ENCODE data around the gene MED25. TPM values are rescaled to one million over a fixed set of nuclear protein-coding genes. Genes with fewer than 3 reads are reported as not detected.

MED25 gene
- total and polyA plus RNA-seq, 9 of the 15 experiments (the other 6 are each of a cell fraction or from before 2014, with no cell fraction given): 4.1 to 93.9 (median 19.3) TPM

DNA sequence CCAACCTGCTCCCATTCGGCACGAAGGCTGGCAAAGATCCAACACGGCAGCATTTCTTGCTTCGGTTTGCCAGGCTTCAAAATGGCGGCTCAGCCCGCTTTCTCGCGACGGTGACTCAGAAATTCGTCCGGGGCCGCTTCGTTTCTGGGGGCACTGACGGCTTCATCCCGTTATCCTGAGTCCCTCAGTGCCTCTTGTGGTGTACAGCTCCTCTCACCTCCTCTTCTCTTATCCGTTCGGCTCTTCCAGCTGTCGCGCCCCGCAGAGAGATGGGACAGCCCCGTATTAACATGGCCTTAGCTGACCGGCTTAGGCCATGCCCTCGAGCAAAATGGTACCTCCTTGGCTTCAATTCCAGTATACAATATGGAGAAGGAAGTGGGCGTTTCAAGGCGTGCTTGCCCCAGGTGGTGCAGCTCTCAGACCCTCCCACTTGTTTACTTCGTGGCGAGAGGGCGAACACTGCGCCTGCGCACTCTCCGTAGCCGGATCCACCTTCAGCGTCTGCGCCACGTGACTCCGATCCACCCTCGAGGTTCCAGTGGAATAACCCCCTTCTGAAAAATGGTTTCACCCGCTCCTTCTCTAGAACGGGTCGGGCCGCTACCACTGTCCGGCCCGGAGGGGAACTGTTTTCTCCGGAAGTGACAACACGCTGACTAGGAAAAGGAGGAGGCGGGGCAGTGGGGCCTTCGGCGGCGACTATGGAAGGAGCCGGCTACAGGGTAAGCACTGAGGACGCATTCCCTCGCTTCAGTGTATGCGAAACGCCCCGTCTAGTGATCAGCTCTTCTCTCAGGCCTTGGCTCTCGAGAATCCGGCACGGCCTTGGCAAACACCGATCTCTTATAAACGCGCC lies 59.2 kb downstream of the MED25 start, which contains the start of the genes AKT1S1 and TBC1D17 (continued):
- TF ChIP-seq, protein P1, sequence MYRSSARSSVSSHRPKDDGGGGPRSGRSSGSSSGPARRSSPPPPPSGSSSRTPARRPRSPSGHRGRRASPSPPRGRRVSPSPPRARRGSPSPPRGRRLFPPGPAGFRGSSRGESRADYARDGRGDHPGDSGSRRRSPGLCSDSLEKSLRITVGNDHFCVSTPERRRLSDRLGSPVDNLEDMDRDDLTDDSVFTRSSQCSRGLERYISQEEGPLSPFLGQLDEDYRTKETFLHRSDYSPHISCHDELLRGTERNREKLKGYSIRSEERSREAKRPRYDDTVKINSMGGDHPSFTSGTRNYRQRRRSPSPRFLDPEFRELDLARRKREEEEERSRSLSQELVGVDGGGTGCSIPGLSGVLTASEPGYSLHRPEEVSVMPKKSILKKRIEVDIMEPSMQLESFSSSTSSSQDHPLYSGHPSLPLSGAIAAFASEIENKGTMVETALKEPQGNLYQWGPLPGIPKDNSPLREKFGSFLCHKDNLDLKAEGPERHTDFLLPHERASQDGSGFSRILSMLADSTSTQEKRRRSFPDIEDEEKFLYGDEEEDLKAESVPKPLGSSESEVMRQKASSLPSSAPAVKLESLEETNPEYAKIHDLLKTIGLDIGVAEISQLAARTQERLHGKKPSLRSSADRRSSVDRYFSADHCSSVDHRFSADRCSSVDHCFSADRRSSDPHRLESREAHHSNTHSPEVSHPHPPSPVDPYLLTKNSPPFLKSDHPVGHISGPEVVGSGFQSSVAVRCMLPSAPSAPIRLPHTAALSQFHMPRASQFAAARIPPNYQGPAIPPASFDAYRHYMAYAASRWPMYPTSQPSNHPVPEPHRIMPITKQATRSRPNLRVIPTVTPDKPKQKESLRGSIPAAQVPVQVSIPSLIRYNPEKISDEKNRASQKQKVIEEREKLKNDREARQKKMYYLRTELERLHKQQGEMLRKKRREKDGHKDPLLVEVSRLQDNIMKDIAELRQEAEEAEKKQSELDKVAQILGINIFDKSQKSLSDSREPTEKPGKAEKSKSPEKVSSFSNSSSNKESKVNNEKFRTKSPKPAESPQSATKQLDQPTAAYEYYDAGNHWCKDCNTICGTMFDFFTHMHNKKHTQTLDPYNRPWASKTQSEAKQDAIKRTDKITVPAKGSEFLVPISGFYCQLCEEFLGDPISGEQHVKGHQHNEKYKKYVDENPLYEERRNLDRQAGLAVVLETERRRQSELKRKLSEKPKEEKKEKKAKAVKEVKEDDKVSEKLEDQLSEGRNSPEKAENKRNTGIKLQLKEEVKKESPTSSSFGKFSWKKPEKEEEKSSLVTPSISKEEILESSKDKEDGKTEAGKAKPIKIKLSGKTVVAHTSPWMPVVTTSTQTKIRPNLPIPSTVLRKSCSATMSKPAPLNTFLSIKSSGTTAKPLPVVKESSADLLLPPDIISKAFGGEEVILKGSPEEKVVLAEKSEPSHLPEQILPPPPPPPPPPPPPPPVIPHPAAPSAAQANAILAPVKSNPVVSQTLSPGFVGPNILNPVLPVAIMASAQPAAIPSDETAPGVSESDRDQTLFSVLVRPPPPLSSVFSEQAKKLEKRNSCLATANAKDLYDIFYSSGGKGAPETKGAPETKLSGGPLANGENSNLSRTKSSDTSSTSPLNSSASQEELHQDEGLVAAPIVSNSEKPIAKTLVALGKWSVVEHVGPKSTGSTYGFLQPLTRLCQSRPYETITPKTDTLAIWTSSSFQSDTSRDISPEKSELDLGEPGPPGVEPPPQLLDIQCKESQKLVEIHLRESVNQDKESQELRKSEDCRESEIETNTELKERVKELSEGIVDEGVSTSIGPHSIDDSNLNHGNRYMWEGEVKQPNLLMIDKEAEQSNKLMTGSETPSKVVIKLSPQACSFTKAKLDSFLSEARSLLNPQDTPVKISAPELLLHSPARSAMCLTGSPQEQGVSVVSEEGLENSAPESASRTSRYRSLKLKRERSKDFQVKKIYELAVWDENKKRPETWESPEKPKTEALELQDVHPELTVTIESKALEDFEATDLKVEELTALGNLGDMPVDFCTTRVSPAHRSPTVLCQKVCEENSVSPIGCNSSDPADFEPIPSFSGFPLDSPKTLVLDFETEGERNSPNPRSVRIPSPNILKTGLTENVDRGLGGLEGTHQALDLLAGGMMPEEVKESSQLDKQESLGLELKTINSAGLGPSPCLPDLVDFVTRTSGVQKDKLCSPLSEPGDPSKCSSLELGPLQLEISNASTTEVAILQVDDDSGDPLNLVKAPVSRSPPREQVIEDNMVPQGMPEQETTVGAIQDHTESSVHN (IDR thresholded peaks at IDR 0.05; ENCODE audit: borderline replicate concordance in 1 of 2, low read depth in 1 of 2): no peak
- TF ChIP-seq, protein P2, sequence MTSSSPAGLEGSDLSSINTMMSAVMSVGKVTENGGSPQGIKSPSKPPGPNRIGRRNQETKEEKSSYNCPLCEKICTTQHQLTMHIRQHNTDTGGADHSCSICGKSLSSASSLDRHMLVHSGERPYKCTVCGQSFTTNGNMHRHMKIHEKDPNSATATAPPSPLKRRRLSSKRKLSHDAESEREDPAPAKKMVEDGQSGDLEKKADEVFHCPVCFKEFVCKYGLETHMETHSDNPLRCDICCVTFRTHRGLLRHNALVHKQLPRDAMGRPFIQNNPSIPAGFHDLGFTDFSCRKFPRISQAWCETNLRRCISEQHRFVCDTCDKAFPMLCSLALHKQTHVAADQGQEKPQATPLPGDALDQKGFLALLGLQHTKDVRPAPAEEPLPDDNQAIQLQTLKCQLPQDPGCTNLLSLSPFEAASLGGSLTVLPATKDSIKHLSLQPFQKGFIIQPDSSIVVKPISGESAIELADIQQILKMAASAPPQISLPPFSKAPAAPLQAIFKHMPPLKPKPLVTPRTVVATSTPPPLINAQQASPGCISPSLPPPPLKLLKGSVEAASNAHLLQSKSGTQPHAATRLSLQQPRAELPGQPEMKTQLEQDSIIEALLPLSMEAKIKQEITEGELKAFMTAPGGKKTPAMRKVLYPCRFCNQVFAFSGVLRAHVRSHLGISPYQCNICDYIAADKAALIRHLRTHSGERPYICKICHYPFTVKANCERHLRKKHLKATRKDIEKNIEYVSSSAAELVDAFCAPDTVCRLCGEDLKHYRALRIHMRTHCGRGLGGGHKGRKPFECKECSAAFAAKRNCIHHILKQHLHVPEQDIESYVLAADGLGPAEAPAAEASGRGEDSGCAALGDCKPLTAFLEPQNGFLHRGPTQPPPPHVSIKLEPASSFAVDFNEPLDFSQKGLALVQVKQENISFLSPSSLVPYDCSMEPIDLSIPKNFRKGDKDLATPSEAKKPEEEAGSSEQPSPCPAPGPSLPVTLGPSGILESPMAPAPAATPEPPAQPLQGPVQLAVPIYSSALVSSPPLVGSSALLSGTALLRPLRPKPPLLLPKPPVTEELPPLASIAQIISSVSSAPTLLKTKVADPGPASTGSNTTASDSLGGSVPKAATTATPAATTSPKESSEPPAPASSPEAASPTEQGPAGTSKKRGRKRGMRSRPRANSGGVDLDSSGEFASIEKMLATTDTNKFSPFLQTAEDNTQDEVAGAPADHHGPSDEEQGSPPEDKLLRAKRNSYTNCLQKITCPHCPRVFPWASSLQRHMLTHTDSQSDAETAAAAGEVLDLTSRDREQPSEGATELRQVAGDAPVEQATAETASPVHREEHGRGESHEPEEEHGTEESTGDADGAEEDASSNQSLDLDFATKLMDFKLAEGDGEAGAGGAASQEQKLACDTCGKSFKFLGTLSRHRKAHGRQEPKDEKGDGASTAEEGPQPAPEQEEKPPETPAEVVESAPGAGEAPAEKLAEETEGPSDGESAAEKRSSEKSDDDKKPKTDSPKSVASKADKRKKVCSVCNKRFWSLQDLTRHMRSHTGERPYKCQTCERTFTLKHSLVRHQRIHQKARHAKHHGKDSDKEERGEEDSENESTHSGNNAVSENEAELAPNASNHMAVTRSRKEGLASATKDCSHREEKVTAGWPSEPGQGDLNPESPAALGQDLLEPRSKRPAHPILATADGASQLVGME (CRISPR knock-in tag; IDR thresholded peaks at IDR 0.05): no peak
- peak; percentile 97 for TF ChIP-seq NFRKB (IDR thresholded peaks at IDR 0.05; ENCODE audit: low read depth)
- TF ChIP-seq ZBTB1 (CRISPR knock-in tag; IDR thresholded peaks at IDR 0.05; ENCODE audit: borderline replicate concordance, low read depth): no peak
- TF ChIP-seq ETV5 (CRISPR knock-in tag; IDR thresholded peaks at IDR 0.05; ENCODE audit: low read depth): peak; percentile 97
- no peak for TF ChIP-seq E2F3 (CRISPR knock-in tag; IDR thresholded peaks at IDR 0.05)
- TF ChIP-seq FOXM1 (IDR thresholded peaks at IDR 0.05; ENCODE audit: low read depth): no peak
- no peak for TF ChIP-seq FOXM1 (CRISPR knock-in tag; IDR thresholded peaks at IDR 0.05; ENCODE audit: low read depth)
- TF ChIP-seq RFX5 (IDR thresholded peaks at IDR 0.05; ENCODE audit: low read depth, low read length): no peak
- no peak for TF ChIP-seq ZNF75A (CRISPR knock-in tag; IDR thresholded peaks at IDR 0.05)
- TF ChIP-seq HLTF (IDR thresholded peaks at IDR 0.05): no peak
- no peak for TF ChIP-seq SIRT6 (IDR thresholded peaks at IDR 0.05; ENCODE audit: low read depth, low read length)
- no peak for TF ChIP-seq ZNF699 (CRISPR knock-in tag; IDR thresholded peaks at IDR 0.05; ENCODE audit: insufficient replicate concordance)
- no peak for TF ChIP-seq NUFIP1 (IDR thresholded peaks at IDR 0.05; ENCODE audit: partially characterized antibody)

Data from K562 (cell line).